GM20431 (cell line): ENCODE results near the gene CYP1A1.
"Not testable (repeated sequence)": the region's sequence is repeated elsewhere in the genome, so short reads cannot be mapped to it uniquely, and the experiment has no call there.

ENCODE experiments used
- in situ Hi-C: fragments of 300-500 bp; cut with MseI, MboI; formaldehyde crosslinking; loops from one replicate; pipeline ENCODE4 v1.15.0; 2020; ENCODE audit warnings: low sequenced_read_pairs; ENCODE audit not compliant: unreplicated experiment

CYP1A1 gene

DNA sequence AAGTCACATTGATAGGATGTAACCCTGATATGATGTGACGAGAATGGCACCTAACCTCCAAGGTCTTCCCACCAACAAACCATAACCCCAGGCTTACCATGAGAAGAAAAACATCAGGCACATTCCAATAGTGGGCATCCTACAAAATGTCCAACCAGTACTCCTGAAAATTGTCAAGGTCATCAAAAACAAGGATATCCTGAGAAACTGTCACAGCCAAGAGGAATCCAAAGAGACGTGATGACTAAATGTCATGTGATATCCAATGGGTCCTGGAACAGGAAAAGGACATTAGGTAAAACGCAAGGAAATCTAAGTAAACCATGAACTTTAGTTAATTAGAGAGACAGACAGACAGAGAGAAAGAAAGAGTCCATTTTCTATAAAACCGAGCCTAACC is 21.1 kb upstream of the CYP1A1 start:
- in situ Hi-C loops = no loop called here

DNA sequence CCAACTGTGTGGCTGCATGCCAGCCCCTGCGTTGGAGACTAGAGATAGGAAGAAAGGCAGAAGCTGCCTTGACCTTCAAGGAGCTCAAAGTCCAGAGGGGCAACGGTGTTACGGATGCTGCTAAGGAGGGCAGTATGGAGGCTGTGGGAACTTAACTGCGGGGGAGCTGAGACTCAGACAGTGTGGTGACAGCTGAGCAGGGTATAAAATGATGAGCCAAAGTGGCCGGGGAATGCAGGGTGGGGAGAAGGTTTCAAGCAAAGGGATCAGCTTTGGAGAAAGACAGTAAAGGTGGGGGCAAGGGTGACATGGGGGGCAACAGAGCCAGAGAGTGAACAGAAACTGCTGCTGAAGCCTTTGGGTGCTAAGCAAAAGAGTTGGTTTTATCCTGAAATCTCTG is 17.1 kb upstream of the CYP1A1 start:
- in situ Hi-C loops = no loop called here

DNA sequence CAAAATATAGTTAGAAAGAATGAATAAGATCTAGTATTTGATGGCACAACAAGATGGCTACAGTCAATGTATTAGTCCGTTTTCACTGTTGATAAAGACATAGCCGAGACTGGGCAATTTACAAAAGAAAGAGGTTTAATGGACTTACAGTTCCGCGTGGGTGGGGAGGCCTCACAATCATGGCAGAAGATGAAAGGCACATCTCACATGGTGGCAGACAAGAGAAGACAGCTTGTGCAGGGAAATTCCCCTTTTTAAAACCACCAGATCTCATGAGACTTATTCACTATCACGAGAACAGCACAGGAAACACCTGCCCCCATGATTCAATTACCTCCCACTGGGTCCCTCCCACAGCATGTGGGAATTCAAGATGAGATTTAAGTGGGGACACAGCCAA is 12.9 kb upstream of the CYP1A1 start:
- in situ Hi-C loops = not testable (repeated sequence)

DNA sequence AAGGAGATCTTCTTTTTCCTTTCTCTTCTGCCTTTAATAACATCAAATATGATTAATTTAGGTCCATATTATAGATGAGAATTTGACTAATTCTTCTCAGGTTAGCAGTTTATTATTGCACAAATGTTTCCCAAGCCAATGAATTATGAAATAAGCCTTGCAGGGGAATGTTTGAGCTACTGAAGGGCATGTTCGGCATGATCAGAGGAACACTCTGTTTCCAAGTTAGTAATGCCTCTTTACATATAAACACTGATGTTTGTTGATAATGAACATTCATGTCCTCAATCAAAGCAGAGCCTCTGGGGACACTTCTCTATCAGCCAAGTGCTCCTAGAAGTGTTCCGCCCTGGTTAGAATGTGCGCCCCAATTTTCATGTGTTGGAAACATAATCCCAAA is 10.0 kb upstream of the CYP1A1 start:
- in situ Hi-C loops = no loop called here

DNA sequence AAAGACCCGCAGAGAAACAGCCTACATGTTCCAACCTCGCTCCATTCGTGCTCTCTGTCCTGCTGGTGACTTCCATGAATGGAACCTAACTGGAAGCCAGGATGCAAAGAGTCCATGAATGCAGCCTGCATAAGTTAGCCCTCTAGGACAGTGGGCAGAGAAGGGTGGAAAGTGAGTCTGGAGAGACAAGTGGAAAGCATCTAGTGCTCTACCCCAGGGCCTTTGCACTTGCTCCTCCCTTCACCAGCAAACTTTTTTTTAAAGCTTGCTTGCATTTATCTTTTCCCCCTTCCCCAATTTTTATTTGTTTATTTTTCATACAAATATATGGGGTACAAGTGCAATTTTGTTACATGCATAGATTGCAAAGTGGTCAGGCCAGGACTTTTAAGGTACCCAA is 7.9 kb upstream of the CYP1A1 start:
- in situ Hi-C loops = no loop called here

DNA sequence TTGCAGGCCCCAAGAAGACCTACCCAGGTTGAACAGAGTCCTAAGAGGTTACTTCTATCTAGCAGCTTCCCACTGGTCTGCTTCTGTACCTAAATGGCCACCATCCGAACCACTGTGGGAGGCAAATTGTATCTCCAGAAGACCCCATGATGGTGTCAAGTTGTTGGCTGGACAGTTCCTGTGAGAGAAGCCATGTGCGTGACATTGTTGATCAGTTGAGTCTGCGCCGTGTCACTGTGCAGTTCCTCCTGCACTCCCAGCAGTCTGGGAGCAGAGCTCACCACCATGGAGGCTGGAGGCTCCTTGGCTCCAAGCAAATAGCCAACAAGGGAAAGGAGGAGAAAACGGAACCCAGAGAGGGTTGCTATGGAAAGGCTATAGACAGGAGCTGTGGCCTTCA is 7.5 kb upstream of the CYP1A1 start:
- in situ Hi-C loops = no loop called here

DNA sequence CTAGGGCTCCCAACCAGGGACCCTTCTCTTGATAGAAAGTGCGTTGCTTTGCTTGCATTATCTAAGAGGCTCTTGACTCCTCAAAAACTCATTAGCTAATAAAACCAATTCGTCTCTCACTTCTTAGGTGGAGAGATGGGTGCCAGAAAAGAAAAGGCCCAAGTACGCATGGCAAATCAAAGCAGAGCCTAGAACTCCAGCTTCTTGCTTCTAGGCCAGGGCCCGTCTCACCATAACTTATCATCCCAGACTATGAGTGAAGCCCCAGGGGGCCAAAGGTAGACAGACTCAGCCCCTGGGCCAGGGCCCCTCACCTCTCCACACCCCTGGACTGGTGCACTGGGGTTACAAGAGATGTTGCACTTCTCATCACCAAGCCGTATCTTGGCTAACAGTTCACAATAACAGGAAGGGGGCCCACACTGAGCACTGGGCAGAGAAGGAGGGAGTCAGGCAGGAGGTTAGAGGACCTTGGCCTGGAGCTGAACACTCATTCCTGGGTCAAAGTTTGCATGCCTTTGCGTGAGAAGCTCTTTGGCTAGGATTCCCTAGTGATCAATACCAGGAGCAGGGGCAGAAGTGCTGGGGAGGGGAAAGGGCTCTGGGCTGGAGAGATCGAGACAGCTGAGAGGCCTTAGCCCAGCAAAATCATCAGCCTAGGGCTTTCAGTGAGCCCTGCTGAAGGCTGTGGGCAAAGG is 5.4 kb upstream of the CYP1A1 start:
- in situ Hi-C loops = no loop called here

DNA sequence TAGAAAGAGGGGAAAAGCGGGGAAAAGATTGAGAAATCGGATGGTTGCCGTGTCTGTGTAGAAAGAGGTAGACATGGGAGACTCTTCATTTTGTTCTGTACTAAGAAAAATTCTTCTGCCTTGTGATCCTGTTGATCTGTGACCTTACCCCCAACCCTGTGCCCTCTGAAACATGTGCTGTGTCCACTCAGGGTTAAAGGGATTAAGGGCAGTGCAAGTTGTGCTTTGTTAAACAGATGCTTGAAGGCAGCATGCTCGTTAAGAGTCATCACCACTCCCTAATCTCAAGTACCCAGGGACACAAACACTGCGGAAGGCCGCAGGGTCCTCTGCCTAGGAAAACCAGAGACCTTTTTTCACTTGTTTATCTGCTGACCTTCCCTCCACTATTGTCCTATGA is 4.0 kb upstream of the CYP1A1 start:
- in situ Hi-C loops = not testable (repeated sequence)

DNA sequence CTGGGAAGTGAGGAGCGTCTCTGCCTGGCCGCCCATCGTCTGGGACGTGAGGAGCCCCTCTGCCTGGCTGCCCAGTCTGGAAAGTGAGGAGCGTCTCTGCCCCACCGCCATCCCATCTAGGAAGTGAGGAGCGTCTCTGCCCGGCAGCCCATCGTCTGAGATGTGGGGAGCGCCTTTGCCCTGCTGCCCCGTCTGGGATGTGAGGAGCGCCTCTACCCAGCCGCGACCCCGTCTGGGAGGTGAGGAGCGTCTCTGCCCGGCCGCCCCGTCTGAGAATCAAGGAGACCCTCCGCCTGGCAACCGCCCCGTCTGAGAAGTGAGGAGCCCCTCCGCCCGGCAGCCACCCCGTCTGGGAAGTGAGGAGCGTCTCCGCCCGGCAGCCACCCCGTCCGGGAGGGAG is 3.4 kb upstream of the CYP1A1 start:
- in situ Hi-C loops = not testable (repeated sequence)

DNA sequence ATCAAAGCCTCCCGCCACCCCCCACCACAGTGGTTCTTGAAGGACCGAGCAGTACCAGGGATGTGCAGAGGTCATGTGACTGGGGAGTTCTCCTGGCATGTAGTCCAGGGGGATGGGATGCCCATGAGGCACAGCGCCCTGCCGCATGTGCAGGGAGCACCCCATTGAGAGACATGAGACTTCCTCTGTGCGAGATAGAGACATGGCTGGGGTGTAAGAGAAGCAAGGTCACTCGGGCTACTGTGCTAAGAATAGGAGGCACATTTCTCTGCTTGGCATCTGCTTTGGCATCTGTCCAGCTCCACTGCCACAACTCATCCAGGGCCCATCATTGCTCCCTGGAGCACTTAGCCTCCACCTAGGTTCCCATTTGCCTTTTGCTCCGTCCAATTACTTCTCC is 2.4 kb upstream of the CYP1A1 start:
- in situ Hi-C loops = no loop called here

DNA sequence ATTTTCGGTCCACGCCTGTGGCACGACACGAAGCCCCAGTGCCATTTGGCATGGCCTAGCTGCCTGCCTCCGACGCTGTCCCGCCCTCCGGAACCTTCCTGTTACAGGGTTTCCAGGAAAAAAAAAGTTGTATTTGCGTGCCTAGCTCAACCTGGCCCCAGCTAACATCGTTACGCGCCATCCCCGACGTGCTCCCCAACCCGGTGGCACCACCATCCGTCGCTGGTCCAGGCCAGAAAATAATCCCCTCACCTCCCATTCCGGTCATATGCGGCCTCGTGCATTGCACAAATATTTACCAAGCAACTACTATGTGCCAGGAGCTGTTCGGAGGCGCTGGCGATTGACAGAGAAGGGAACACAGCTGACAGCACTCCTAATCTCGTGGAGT is 1.4 kb upstream of the CYP1A1 start:
- in situ Hi-C loops = no loop called here

DNA sequence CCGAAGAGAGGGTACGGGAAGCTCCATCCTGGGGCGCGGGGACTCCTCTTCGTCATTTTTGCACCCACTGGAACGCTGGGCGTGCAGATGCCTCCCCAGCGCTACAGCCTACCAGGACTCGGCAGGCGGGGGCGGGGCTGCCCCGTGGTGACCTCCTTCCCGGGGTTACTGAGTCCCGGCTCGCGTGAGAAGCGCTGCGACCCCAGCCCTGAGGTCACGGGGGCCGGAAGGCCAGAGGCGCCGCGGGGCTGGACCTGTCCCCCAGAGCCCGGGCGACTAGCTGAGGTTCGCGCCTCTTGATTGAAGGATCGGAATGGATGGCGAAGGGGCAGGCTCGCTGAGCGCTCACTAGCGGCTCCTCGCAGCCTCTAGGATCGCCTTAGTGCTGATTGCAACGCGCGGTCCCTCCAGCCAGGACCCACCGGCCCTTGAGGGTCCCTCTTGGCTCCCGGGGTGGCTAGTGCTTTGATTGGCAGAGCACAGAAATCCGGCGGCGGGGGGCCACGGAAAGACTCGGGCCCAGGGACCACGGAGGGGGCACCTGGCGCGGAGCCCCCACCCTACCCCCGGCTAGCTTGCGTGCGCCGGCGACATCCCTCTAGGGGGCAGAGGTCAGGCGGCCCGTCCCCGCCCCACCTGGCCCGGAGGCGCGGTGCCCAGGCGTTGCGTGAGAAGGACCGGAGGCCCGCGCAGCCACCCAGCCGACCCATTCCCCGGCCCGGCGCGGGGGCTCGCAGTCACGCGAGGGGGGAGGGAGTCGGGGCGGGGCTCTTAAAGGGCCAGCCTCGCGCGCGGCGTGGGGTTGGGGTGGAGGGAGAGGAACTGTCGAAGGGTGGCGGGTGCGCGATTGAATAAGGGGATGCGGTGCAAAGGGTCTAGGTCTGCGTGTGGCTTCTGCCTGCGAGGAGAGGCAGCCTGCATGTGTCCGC is 781 bp upstream of the CYP1A1 start:
- in situ Hi-C loops = no loop called here

DNA sequence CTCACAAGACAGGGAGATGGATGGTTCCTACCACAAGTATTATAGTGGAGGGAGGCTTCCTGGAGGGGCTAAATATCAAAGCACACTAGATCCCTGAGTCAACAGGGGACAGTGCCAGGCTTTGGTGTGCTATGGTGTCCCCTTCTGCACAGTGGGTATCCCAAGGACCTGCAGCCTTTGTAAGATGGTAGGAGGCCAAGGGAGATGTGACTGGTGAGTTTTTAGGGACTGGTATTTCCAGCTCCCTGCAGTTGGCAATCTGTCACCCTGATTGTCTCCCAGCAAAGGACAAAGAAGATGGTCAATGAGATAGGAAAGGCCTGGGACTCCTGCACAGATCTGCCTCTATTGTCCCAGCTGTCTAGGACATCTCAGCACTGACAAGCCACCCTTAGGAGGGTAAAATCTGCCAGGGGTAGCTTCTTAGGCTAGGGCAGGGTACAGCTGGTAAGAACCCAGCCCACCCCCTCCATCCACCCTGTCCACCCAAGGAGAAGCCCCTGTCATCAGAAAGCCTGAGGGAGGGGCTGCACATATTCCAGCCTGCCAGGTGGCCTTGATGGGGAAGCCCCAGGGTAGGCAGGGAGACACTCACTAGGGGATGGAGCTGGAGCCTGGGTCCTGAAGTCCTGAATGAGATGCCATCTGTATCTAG is 631 bp downstream of the CYP1A1 start:
- in situ Hi-C loops = no loop called here

DNA sequence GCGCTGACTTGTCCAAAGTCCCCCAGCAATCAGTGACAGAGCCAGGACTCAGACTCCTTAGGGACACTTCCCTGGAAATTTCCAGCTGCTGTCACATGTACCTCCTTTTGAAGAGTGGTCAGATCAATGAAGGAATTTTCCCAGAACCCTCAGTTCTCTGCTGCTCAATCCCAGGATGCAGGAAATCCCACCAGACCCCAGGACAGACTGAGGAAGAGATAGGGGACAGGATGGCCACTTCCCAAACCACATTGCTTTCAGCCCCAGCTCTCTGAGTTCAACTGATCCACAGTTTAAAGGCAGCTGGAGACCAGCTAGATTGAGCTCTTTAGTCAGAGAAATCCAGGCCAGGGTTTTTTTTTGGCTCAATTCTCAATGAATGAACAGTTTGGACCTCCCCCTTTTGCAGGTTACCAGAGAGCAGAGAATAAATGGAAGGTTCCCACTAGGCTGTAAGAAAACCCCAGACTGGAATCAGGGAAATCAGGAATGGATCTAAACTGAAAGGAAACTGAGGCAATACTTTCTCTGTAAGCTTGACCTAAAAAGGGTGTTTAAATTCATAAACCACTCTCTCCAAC is 1.5 kb downstream of the CYP1A1 start:
- in situ Hi-C loops = no loop called here

DNA sequence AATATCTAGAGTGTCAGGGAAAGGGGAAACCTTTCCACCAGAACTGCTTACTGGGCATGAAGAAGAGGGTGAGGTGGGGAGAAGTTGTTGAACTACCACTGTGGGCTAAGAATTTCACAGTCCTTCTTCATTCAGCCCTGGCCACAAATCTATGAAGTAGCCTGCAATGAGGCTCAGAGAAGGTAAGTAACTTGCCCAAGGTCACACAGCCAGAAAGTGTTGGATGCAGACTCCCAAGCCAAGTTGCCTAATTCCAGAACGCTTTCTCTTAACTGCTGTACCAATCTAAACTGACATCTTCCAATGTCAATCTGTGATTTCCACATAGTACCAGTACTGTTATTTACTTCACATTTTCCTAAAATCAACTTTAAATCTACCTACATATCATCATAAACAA is 2.1 kb downstream of the CYP1A1 start:
- in situ Hi-C loops = no loop called here

DNA sequence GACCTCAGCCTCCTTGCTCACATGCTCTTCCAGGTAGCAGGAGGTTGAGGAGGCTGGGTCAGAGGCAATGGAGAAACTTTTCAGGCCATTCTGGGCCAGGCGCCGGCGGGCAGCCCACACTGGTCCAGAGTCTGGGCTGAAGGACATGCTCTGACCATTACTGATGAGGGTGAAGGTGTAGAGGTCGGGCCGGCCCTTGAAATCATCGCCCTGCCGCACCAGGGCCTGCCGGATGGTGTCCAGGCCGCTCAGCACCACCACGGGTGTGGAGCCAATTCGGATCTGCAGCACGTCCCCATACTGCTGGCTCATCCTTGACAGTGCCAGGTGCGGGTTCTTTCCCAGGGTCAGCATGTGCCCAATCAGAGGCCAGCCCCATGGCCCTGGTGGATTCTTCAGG is 2.7 kb downstream of the CYP1A1 start:
- in situ Hi-C loops = no loop called here

DNA sequence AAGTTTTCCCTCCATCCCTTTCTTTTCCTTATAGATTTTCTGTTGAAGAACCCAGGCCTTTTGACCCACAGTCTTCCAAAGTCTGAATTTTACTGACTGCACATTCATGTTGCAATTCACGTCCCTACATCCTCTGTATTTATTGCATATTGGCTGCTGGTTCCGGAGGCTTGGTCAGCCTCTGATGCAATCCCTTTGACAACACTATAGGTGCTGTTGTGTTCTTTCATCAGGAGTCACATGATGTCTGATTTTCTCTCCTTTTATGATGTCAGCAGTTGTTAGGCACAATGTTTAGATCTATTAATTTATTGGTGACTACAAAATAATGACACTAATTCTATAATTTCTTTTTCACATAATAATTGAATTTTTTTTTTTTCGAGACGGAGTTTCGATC is 8.7 kb downstream of the CYP1A1 start:
- in situ Hi-C loops = no loop called here

DNA sequence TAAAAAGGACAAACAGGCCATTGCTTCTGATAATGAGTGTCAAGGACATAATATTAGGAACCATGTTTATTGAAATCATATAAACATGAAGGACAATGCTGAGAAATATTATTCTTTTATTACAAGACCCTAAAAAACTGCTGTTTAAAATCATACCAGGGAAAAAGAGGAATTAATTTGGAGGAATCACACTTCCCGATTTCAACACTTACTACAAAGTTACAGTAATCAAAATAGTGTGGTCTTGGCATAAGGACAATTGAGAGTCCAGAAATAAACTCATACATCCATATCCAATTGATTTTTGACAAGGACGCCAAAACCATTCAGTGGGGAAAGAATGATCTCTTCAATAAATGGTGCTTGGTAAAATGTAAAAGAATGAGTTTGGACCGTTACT is 13.0 kb downstream of the CYP1A1 start:
- in situ Hi-C loops = no loop called here

DNA sequence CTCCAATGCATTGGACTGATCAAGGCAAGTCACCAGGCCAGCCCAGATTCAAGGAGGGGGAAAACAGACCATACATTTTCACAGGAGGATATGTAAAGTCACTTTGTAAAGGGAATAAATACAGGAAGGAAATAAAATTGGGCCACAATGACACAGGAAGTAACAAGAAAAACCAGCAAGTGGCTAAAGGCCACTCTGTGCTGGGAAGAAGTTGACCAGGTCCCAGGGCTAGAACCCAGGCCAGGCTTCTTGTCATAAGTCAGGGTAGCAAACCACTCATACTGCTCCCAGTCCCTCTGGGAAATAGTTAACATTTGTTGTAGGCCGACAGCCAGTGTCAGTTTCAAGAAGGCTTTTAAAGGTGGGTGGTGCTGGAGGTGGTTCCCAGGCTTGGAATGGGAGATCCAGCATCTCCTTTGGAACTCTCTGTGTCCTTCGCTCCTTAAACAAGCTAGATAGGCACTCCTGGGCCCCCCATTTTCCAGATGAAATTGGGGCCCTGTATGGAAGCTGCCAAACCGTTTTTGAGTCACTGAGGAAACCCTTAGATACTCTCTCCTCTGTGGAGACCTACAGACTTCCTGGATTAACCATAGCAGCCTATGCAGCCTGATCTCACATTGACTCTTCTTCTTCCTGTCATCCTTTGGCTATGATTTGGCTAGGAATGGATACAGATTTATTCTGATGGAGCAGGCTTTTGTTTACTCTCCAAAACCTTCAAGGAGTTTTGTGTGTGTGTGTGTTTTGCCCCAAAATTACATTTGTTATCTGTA is 14.8 kb downstream of the CYP1A1 start:
- in situ Hi-C loops = no loop called here

DNA sequence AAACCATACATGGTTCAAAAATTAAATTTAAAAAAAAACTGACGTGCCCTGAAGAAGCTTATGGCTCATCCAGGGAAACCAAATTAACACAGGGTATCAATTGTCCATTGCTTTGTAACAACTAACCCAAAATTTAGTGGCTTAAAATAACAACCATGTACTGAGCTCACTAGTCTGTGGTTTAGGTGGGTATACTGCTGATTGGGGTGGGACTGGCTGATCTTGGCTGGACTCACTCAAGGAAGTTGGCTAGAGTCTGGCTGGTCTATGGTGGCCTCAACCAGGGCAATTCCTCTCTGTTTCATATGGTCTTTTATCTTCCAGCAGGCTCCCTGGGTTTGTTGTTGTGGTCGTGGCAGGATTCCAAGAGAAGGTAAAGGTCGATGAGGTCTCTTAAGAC is 15.4 kb downstream of the CYP1A1 start:
- in situ Hi-C loops = no loop called here
